ENCODE results near the gene NDUFA12. TPM values are rescaled to one million over a fixed set of nuclear protein-coding genes. Genes with fewer than 3 reads are reported as not detected.

Gene NDUFA12
- total and polyA plus RNA-seq, 9 of the 15 experiments (the other 6 are each of a cell fraction or from before 2014, with no cell fraction given), result 115 to 986 (median 283) TPM

GRCh38 chr12:94997726-94998125 is 5.8 kb downstream of the NDUFA12 start:
- Histone ChIP-seq H4K20me1 (replicated peaks; ENCODE audit: control insufficient read depth, insufficient read depth, low read length) (peaks cover 5% of the 10 kb centered on the region; the same call in 1 of the 2 replicates), H3K4me2 (ENCODE audit: insufficient read depth, low read length) (no peak overlapping the region), H3K36me3 (ENCODE audit: control insufficient read depth, insufficient read depth, low read length) (peaks cover 43% of the 10 kb centered on the region; the same call in 1 of the 3 replicates), H3K27ac (ENCODE audit: extremely low read depth, low read depth, low read length) (no peak overlapping the region), H3K79me2 (ENCODE audit: control insufficient read depth, insufficient read depth, low read length) (peaks cover 47% of the 10 kb centered on the region), H3K9me3 (replicated peaks; ENCODE audit: control insufficient read depth, insufficient read depth, low read depth, low read length) (no peaks in the 10 kb centered on the region), H3K4me3 (no peak overlapping the region), H3K4me1 (replicated peaks in 1 of 2; ENCODE audit: control insufficient read depth in 2 of 2, insufficient read depth in 2 of 2, low read length in 2 of 2) (peaks cover 0 to 8% of the 10 kb centered on the region in 2 experiments; a peak in 1 of 5 replicates), H3K9ac (ENCODE audit: insufficient read depth in 1 of 2, low read depth in 2 of 2, low read length in 2 of 2) (no peak overlapping the region), H2AFZ (ENCODE audit: low read depth, low read length) (no peak overlapping the region), H3K9me1 (ENCODE audit: control insufficient read depth, insufficient read depth, low read length) (no peaks in the 10 kb centered on the region), H3K27me3 (ENCODE audit: control insufficient read depth in 2 of 2, insufficient read depth in 2 of 2, low read length in 2 of 2) (no peaks in the 10 kb centered on the region)
- CTCF ChIA-PET (ENCODE audit: low intra/inter-chr PET ratio), result no interaction called here
- BruUV-seq (replicated peaks), result no TSS peak
- no peak for FAIRE-seq
- no peak for DNase-seq (ENCODE audit: extremely low read depth in 1 of 4, low spot score in 3 of 4)
- intact Hi-C loops (cut with micrococcal nuclease), result no loop called here
- ATAC-seq, result no peak
- in situ Hi-C loops (cut with MboI), result no loop called here
- POLR2A ChIA-PET, result interaction anchor here (0.7 to 1.7 kb wide), 2 partner anchors 8 to 18 kb away, joined by 3 to 4 read pairs; no protein-coding TSS in a partner anchor
- TF ChIP-seq SMAD4 (CRISPR knock-in tag; conservative IDR thresholded peaks at IDR 0.05), result no peak
- TF ChIP-seq SMAD3 (CRISPR knock-in tag; conservative IDR thresholded peaks at IDR 0.05), result no peak
- TF ChIP-seq, protein P1, sequence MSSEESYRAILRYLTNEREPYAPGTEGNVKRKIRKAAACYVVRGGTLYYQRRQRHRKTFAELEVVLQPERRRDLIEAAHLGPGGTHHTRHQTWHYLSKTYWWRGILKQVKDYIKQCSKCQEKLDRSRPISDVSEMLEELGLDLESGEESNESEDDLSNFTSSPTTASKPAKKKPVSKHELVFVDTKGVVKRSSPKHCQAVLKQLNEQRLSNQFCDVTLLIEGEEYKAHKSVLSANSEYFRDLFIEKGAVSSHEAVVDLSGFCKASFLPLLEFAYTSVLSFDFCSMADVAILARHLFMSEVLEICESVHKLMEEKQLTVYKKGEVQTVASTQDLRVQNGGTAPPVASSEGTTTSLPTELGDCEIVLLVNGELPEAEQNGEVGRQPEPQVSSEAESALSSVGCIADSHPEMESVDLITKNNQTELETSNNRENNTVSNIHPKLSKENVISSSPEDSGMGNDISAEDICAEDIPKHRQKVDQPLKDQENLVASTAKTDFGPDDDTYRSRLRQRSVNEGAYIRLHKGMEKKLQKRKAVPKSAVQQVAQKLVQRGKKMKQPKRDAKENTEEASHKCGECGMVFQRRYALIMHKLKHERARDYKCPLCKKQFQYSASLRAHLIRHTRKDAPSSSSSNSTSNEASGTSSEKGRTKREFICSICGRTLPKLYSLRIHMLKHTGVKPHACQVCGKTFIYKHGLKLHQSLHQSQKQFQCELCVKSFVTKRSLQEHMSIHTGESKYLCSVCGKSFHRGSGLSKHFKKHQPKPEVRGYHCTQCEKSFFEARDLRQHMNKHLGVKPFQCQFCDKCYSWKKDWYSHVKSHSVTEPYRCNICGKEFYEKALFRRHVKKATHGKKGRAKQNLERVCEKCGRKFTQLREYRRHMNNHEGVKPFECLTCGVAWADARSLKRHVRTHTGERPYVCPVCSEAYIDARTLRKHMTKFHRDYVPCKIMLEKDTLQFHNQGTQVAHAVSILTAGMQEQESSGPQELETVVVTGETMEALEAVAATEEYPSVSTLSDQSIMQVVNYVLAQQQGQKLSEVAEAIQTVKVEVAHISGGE (CRISPR knock-in tag; IDR thresholded peaks at IDR 0.05), result no peak
- no peak for TF ChIP-seq RBM39 (optimal IDR thresholded peaks at IDR 0.05; ENCODE audit: low read depth, low read length)
- TF ChIP-seq, protein P2, sequence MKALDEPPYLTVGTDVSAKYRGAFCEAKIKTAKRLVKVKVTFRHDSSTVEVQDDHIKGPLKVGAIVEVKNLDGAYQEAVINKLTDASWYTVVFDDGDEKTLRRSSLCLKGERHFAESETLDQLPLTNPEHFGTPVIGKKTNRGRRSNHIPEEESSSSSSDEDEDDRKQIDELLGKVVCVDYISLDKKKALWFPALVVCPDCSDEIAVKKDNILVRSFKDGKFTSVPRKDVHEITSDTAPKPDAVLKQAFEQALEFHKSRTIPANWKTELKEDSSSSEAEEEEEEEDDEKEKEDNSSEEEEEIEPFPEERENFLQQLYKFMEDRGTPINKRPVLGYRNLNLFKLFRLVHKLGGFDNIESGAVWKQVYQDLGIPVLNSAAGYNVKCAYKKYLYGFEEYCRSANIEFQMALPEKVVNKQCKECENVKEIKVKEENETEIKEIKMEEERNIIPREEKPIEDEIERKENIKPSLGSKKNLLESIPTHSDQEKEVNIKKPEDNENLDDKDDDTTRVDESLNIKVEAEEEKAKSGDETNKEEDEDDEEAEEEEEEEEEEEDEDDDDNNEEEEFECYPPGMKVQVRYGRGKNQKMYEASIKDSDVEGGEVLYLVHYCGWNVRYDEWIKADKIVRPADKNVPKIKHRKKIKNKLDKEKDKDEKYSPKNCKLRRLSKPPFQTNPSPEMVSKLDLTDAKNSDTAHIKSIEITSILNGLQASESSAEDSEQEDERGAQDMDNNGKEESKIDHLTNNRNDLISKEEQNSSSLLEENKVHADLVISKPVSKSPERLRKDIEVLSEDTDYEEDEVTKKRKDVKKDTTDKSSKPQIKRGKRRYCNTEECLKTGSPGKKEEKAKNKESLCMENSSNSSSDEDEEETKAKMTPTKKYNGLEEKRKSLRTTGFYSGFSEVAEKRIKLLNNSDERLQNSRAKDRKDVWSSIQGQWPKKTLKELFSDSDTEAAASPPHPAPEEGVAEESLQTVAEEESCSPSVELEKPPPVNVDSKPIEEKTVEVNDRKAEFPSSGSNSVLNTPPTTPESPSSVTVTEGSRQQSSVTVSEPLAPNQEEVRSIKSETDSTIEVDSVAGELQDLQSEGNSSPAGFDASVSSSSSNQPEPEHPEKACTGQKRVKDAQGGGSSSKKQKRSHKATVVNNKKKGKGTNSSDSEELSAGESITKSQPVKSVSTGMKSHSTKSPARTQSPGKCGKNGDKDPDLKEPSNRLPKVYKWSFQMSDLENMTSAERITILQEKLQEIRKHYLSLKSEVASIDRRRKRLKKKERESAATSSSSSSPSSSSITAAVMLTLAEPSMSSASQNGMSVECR (CRISPR knock-in tag; IDR thresholded peaks at IDR 0.05), result no peak
- TF ChIP-seq, protein P3, sequence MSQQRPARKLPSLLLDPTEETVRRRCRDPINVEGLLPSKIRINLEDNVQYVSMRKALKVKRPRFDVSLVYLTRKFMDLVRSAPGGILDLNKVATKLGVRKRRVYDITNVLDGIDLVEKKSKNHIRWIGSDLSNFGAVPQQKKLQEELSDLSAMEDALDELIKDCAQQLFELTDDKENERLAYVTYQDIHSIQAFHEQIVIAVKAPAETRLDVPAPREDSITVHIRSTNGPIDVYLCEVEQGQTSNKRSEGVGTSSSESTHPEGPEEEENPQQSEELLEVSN (IDR thresholded peaks at IDR 0.05; ENCODE audit: borderline replicate concordance in 1 of 2, extremely low read depth in 1 of 2, insufficient read depth in 1 of 2, insufficient read length in 1 of 2, low read depth in 1 of 2, low read length in 1 of 2, poor library complexity in 1 of 2, severe bottlenecking in 1 of 2), result no peak
- TF ChIP-seq, protein P4, sequence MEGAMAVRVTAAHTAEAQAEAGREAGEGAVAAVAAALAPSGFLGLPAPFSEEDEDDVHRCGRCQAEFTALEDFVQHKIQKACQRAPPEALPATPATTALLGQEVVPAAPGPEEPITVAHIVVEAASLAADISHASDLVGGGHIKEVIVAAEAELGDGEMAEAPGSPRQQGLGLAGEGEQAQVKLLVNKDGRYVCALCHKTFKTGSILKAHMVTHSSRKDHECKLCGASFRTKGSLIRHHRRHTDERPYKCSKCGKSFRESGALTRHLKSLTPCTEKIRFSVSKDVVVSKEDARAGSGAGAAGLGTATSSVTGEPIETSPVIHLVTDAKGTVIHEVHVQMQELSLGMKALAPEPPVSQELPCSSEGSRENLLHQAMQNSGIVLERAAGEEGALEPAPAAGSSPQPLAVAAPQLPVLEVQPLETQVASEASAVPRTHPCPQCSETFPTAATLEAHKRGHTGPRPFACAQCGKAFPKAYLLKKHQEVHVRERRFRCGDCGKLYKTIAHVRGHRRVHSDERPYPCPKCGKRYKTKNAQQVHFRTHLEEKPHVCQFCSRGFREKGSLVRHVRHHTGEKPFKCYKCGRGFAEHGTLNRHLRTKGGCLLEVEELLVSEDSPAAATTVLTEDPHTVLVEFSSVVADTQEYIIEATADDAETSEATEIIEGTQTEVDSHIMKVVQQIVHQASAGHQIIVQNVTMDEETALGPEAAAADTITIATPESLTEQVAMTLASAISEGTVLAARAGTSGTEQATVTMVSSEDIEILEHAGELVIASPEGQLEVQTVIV (CRISPR knock-in tag; IDR thresholded peaks at IDR 0.05; ENCODE audit: borderline replicate concordance), result no peak
- no peak for TF ChIP-seq MAZ (CRISPR knock-in tag; conservative IDR thresholded peaks at IDR 0.05 in 1 of 2, IDR thresholded peaks at IDR 0.05 in 1 of 2)
- TF ChIP-seq MCM2 (IDR thresholded peaks at IDR 0.05; ENCODE audit: low read depth), result no peak
- no peak for TF ChIP-seq DPF2 (IDR thresholded peaks at IDR 0.05)
